SK-N-SH (cell line): ENCODE data around the gene GNG12.

Experiments
- CTCF ChIP-seq: fragments of 200-600 bp; sonication (generic); IDR thresholded peaks from 2 replicates; pipeline ENCODE4 v1.6.1; 2017; ENCODE audit warnings: antibody characterized with exemption, mild to moderate bottlenecking, moderate library complexity
- EZH2phosphoT487 ChIP-seq: fragments of 200-600 bp; sonication (generic); IDR thresholded peaks from 2 replicates; pipeline ENCODE4 v1.6.1; 2017; ENCODE audit warnings: low read depth, mixed run types, mild to moderate bottlenecking, antibody characterized with exemption, moderate library complexity, borderline replicate concordance
- RFX5 ChIP-seq: IDR thresholded peaks from 2 replicates; pipeline ENCODE4 v1.6.1; 2012; ENCODE audit warnings: mild to moderate bottlenecking, improper control_type of control experiment, low read length
- RXRA ChIP-seq: IDR thresholded peaks from 2 replicates; pipeline ENCODE4 v1.4.0; 2012; ENCODE audit warnings: low read depth, mild to moderate bottlenecking, borderline replicate concordance
- USF2 ChIP-seq: fragments of 150-350 bp; IDR thresholded peaks from 2 replicates; pipeline ENCODE4 v1.6.1; 2017; ENCODE audit warnings: antibody characterized with exemption, low read length, low read depth, borderline replicate concordance

- TF ChIP-seq EZH2phosphoT487, result no peak
- TF ChIP-seq USF2, result no peak
- no peak for TF ChIP-seq CTCF
- no peak for TF ChIP-seq RFX5
- TF ChIP-seq RXRA, result no peak
Measured at GRCh38 chr1:67861856-67862516, 28.7 kb upstream of the GNG12 start.
